ENCODE results near the gene FLVCR2. TPM values are rescaled to one million over a fixed set of nuclear protein-coding genes. Genes with fewer than 3 reads are reported as not detected.

FLVCR2 gene
- total RNA-seq, 1 experiment from 2014 or later: 6.6 TPM

- Mint-ChIP-seq H3K27ac (no peak overlapping the region), H3K27me3 (ENCODE audit: low read depth) (no peaks in the 10 kb centered on the region; the same call in 1 of the 2 replicates), H3K4me1 (peaks cover 16% of the 10 kb centered on the region), H3K4me3 (no peak overlapping the region), H3K36me3 (peaks cover 10% of the 10 kb centered on the region), H3K9me3 (peaks cover 25% of the 10 kb centered on the region)
- ChIA-PET CTCF (interaction anchor here (1.1 kb wide), 1 partner anchor 59 kb away, joined by 3 read pairs; no protein-coding TSS in a partner anchor), POLR2A (interaction anchor here (0.7 kb wide), 1 partner anchor 101 kb away, joined by 3 read pairs; no protein-coding TSS in a partner anchor)
- no peak for ATAC-seq
- TF ChIP-seq STAT6 (CRISPR knock-in tag; conservative IDR thresholded peaks at IDR 0.05; ENCODE audit: low read depth) (no peak), SOX15 (CRISPR knock-in tag; IDR thresholded peaks at IDR 0.05) (no peak), CBFB (CRISPR knock-in tag; IDR thresholded peaks at IDR 0.05; ENCODE audit: low read depth) (no peak), MYBL2 (CRISPR knock-in tag; IDR thresholded peaks at IDR 0.05) (no peak), TCF7 (CRISPR knock-in tag; IDR thresholded peaks at IDR 0.05; ENCODE audit: low read depth) (no peak), SMAD3 (CRISPR knock-in tag; IDR thresholded peaks at IDR 0.05; ENCODE audit: borderline replicate concordance) (no peak), ZNF423 (CRISPR knock-in tag; IDR thresholded peaks at IDR 0.05) (no peak), MLX (CRISPR knock-in tag; IDR thresholded peaks at IDR 0.05) (no peak), ZMAT4 (CRISPR knock-in tag; IDR thresholded peaks at IDR 0.05) (no peak), USF2 (CRISPR knock-in tag; IDR thresholded peaks at IDR 0.05) (no peak), FOXP4 (CRISPR knock-in tag; IDR thresholded peaks at IDR 0.05) (no peak), HMGXB4 (CRISPR knock-in tag; IDR thresholded peaks at IDR 0.05) (no peak), AR (CRISPR knock-in tag; IDR thresholded peaks at IDR 0.05) (no peak), ZNF263 (CRISPR knock-in tag; IDR thresholded peaks at IDR 0.05; ENCODE audit: low read depth) (no peak), ETV6 (CRISPR knock-in tag; IDR thresholded peaks at IDR 0.05) (no peak), IRF1 (CRISPR knock-in tag; IDR thresholded peaks at IDR 0.05) (no peak), ZBTB43 (CRISPR knock-in tag; IDR thresholded peaks at IDR 0.05) (no peak), PRDM15 (CRISPR knock-in tag; IDR thresholded peaks at IDR 0.05) (no peak)
- no peak for DNase-seq (ENCODE audit: low spot score)
Observed at GRCh38 chr14:75597149-75597548, 18.7 kb downstream of the FLVCR2 start.
